NCI-H1105 treated with DMSO at 0.1 percent for 48 hours (cell line): ENCODE measurements around the gene SIAE.

ENCODE experiments used
- DNase-seq: peaks from one replicate; lab custom pipeline; 2025; lab: John Stamatoyannopoulos, UW

SIAE gene, protein sequence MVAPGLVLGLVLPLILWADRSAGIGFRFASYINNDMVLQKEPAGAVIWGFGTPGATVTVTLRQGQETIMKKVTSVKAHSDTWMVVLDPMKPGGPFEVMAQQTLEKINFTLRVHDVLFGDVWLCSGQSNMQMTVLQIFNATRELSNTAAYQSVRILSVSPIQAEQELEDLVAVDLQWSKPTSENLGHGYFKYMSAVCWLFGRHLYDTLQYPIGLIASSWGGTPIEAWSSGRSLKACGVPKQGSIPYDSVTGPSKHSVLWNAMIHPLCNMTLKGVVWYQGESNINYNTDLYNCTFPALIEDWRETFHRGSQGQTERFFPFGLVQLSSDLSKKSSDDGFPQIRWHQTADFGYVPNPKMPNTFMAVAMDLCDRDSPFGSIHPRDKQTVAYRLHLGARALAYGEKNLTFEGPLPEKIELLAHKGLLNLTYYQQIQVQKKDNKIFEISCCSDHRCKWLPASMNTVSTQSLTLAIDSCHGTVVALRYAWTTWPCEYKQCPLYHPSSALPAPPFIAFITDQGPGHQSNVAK

GRCh38 chr11:124673333-124674167, at the start of gene SIAE, which contains the start of gene SPA17:
SIAE (minus strand) TSS chr11:124673739; CDS start chr11:124673708, 31 bp downstream.
SPA17 (plus strand) TSS chr11:124673904; CDS start chr11:124675265, 1,361 bp downstream.
- peak; percentile 90 for DNase-seq

GRCh38 chr11:124722176-124722575, 48.6 kb upstream of the SIAE start:
- DNase-seq = no peak

DNA sequence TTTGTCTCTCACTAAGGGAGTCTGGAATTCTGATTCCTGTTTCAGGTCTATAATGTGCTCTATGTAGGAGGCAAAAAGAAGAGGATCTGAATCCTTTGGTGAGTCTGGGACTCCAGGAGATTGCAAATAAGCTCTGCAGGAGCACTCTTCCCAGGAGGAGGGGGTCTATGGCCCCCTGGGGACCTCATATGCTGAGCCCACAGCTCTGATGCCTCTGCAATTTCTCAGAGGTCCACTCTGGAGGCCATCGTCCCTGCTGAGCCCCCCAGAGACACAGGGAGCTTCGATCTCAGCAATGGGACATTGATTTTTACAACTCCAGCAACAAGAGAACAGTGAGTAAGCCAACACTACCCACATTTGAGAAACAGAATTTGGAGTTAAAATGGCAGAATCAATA, 46.0 kb upstream of the SIAE start:
- DNase-seq = no peak

- no peak for DNase-seq
These were observed 45.3 kb upstream of the SIAE start for GRCh38 chr11:124718801-124719200.

DNA sequence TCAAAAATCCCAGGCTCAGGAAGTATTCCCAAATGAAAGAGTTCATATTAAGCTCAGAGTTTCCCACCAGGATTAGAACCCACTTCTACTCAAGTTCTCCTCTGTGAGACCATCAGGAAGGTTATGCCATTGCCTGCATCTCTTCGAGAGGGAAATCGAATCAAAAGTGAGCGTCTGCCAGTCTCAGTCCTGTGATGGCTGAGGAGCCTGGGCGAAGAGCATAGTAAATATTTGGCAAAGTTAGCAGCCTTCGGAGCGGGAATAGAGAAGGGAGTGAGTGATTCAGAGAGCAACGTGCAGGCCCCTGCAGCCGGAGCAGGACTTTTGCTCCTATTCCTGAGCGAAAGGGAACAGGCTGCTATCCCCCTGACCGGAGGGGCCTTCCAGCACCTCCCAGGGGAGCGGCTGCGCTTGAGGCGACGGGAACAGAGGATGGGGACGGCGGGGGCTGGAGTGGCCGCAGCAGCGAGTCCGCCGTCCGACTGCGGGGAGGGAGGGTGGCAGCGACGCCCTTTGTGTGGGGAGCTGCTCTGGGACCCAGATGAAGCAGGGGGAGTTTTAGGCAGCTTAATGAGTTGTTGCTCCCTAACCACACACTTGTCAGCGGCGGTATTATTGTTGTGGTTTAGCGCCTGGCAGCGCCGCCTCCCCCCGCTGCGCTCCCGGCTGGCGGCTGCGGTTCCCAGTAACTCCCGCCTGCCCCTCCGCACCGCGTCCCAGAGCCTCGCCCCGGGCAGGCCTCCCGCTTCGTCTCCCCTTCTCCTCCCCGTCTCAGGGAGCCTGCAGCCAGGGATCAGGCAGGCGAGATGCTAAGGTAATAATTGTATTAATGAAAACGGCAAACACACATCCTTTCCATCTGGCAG, 44.5 kb upstream of the SIAE start:
- DNase-seq = peak; percentile 63

DNA sequence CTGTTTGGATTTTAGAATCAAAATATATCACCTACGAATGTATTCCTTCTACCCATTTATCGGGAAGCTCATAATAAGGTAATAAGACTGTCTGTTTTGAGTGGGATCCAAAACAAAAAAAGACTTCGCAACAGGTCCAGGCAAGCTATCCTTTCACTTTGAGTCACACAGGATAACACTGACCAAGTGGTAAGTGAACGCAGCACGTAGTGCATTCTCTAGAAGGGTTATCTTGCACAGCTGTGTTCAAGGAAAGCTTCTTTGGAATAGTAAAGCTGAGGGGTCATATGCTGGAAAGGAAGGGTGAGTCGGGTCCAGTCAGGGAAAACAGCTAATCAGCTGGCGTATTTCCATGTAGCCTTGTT, 43.9 kb upstream of the SIAE start:
- no peak for DNase-seq

DNA sequence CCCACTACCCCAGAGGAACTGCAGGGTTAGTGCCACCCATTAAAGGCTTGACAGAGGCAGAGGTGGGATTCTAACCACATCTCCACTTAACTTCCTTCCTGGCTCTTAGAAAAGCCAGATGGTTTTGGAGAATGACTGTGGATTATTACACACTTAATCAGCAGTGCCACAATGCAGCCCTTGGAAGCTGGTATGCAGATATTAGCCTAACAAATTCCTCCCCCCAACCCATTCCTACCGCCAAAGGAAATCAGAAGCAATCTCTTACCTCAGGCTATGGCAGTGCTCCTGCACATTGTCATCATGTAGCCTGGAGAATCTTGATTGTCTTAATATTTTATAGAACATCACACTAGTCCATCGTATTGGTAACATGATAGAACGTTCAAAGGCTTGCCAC, 43.1 kb upstream of the SIAE start:
- no peak for DNase-seq

- no peak for DNase-seq
These were observed 38.9 kb upstream of the SIAE start for GRCh38 chr11:124712392-124712791.

GRCh38 chr11:124707829-124708228, 34.3 kb upstream of the SIAE start:
- DNase-seq = no peak

GRCh38 chr11:124700028-124700427, 26.5 kb upstream of the SIAE start:
- no peak for DNase-seq

DNA sequence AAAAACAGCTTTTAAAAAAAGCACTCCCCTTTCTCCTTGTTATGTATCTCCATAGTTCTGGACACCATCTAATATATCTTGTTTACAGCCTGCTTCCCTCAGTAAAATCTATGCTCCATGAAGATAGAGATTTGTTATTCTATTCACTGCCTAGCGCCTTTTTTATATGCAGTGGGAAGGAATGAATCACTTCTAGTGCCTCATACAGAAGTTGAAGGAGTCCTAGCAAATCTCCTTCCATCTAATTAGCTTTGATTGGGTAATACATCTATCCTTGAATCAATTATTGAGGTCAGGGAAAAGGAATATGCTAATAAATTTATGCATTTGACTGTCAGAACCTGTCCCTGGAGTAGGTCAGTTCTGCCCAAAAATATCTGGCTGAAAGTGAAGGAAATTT, 26.0 kb upstream of the SIAE start:
- no peak for DNase-seq

GRCh38 chr11:124693142-124693541, 19.6 kb upstream of the SIAE start:
- no peak for DNase-seq

- no peak for DNase-seq
These were observed 8.9 kb upstream of the SIAE start for GRCh38 chr11:124682443-124682842.

GRCh38 chr11:124681421-124681820, 7.9 kb upstream of the SIAE start:
- no peak for DNase-seq

- DNase-seq = no peak
These were observed 4.9 kb upstream of the SIAE start for GRCh38 chr11:124678416-124678815.

DNA sequence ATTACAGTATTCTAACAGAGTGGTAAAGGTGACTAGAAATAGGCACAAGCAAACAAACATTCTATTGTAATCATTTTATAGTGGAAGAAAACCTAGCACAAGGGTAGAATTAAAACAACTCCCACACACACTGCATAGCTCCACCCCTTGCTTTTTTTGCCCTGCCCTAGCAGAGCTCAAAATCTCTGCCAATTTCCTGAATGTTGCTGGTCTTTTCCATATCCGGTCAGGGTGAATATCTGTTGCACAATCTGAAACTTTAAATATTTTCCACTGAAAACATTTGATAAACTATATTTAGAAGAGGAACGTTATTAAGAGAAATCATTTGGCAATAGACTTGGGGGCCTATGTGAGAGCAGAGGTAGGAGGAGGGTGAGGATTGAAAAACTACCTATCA, 2.8 kb upstream of the SIAE start:
- DNase-seq = no peak

- DNase-seq = no peak
These were observed 1.0 kb upstream of the SIAE start for GRCh38 chr11:124674571-124674970.

DNA sequence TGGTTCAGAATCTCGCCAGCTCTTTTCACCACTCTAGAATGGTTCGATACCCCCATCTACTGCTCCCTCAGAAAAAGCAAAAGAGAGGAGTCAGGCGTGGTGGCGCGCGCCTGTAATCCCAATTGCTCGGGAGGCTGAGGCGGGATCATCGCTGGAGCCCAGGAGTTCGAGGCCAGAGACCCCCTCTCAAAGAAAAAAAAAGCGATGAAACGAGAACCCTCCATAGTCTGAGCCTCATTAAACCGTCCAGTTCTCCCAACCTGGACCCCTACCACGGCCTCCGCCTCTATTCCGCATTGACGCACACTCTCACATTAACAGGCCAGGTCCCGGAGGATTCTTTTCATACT, 604 bp upstream of the SIAE start:
- no peak for DNase-seq

GRCh38 chr11:124672536-124673215, 863 bp downstream of the SIAE start:
- DNase-seq = no peak

DNA sequence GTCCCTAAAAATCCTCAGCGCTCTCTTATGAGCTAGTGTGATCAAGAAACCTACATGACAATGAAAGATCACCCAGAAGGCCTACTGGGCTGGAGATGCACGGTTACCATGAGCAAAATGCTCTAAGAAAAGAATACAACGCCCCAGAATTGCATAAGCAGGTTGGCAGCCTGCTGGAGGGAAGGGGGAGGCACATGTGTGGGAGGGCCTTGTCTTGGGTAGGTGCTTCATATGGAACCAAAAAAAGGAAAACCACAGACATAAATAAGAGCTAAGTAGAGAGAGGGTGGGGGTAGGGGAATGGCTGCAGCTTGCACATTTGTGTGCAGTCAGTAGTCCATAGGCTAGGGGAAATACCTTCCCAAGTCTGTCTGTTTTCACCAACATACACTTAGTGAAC, 2.8 kb downstream of the SIAE start:
- DNase-seq = no peak

DNA sequence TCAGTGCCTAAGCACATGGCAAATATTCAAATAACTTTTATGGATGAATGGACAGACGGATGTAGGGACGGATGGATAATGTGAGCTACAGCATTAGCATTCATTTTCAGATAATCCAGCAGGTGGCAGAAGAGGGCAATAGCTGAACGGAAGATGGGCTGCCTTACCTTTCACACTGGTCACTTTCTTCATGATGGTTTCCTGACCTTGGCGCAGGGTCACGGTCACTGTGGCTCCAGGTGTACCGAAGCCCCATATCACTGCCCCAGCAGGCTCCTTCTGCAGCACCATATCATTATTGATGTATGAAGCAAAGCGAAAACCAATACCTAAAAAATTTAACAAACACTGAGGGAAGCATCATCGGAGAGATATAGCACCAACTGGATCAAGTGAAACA, 4.3 kb downstream of the SIAE start:
- DNase-seq = peak; percentile 72

DNA sequence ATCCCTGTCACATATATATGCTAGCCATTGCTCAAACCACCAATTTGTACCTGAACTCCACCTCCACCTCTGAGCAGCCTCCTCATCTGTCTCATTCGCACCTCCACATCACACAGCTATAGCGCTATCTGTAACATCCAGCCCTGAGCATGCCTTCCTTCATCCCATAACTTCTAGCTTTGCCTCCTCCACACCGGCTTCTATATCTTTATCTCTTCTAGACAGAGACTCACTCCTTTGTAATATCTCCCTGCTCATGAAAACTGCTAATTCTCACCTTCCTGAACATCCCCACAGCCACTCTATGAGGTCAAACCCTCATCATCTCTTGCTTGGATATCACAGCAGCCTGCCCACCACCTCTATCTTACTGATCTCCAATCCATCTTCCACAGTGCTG, 5.9 kb downstream of the SIAE start:
- no peak for DNase-seq
